OCI-LY1 (cell line): ENCODE results near the gene KAT2B.

Source experiments
- CTCF ChIP-seq: fragments of 200-600 bp; sonication (generic), shearing (Covaris generic); IDR thresholded peaks from 2 replicates; pipeline ENCODE4 v1.5.1; 2017; ENCODE audit warnings: mild to moderate bottlenecking, antibody characterized with exemption, low read length, moderate library complexity, mixed read lengths
- EZH2 ChIP-seq: fragments of 200-600 bp; sonication (generic), shearing (Covaris generic); IDR thresholded peaks from 2 replicates; pipeline ENCODE4 v1.8.0; 2017; ENCODE audit warnings: borderline replicate concordance, mixed run types, mild to moderate bottlenecking, antibody characterized with exemption, low read length, moderate library complexity, mixed read lengths

- TF ChIP-seq CTCF = no peak
- TF ChIP-seq EZH2 = no peak
Measured at GRCh38 chr3:20107722-20108121, 67.5 kb downstream of the KAT2B start.
